ENCODE measurements around the gene NIPAL1. TPM values are rescaled to one million over a fixed set of nuclear protein-coding genes. Genes with fewer than 3 reads are reported as not detected.

NIPAL1 gene
- total RNA-seq, 1 experiment from 2014 or later: 0.84 TPM

- Histone ChIP-seq H3K27me3 (replicated peaks; ENCODE audit: insufficient read depth, low read depth, low read length, poor library complexity) (no peaks in the 10 kb centered on the region), H3K4me1 (ENCODE audit: insufficient read depth, low read length, poor library complexity, severe bottlenecking) (no peaks in the 10 kb centered on the region), H3K36me3 (ENCODE audit: insufficient read depth, low read length, poor library complexity, severe bottlenecking) (no peaks in the 10 kb centered on the region), H3K9me3 (ENCODE audit: low read depth, low read length, poor library complexity, severe bottlenecking) (no peaks in the 10 kb centered on the region), H3K27ac (ENCODE audit: low read depth, low read length, poor library complexity, severe bottlenecking) (no peak overlapping the region), H3K4me3 (ENCODE audit: low read depth, low read length, poor library complexity, severe bottlenecking) (no peak overlapping the region)
- POLR2A ChIA-PET (ENCODE audit: low non-redundant PET): no interaction called here
- CTCF ChIA-PET: no interaction called here
- DNase-seq (ENCODE audit: low spot score): no peak
- BruUV-seq (replicated peaks): no TSS peak
- no peak for TF ChIP-seq EZH2 (IDR thresholded peaks at IDR 0.05; ENCODE audit: borderline replicate concordance, low read depth, low read length, poor library complexity, severe bottlenecking)
- intact Hi-C loops (cut with micrococcal nuclease; ENCODE audit: unreplicated experiment): no loop called here
Observed at GRCh38 chr4:48069026-48069425, 52.5 kb downstream of the NIPAL1 start.

DNA sequence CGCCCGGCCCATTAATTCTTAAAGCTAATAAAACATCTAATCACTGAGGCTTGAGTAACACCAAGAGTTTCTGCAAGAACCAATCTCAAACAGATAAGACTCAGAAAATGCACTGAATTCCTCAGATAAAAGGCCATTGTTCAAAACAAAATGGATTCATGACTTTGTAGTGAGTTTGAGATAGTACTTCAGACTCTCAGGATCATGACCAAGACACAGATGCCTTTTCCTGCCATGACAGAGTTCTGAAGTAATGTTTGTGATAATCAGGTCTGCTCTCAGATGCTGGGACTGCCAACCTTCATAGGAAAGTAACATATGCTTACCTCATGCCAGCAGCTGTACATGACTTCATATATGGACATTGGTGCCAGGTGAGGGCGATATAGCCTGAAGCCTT, 54.6 kb downstream of the NIPAL1 start:
- intact Hi-C loops (cut with micrococcal nuclease; ENCODE audit: unreplicated experiment): no loop called here
- ChIA-PET CTCF (no interaction called here), POLR2A (ENCODE audit: low non-redundant PET) (no interaction called here)
- TF ChIP-seq, protein P1, sequence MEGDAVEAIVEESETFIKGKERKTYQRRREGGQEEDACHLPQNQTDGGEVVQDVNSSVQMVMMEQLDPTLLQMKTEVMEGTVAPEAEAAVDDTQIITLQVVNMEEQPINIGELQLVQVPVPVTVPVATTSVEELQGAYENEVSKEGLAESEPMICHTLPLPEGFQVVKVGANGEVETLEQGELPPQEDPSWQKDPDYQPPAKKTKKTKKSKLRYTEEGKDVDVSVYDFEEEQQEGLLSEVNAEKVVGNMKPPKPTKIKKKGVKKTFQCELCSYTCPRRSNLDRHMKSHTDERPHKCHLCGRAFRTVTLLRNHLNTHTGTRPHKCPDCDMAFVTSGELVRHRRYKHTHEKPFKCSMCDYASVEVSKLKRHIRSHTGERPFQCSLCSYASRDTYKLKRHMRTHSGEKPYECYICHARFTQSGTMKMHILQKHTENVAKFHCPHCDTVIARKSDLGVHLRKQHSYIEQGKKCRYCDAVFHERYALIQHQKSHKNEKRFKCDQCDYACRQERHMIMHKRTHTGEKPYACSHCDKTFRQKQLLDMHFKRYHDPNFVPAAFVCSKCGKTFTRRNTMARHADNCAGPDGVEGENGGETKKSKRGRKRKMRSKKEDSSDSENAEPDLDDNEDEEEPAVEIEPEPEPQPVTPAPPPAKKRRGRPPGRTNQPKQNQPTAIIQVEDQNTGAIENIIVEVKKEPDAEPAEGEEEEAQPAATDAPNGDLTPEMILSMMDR (conservative IDR thresholded peaks at IDR 0.05; ENCODE audit: low read depth, low read length): no peak
- TF ChIP-seq EZH2 (IDR thresholded peaks at IDR 0.05; ENCODE audit: borderline replicate concordance, low read depth, low read length, poor library complexity, severe bottlenecking): no peak
- no peak for DNase-seq (ENCODE audit: low spot score)
- Histone ChIP-seq H3K27me3 (replicated peaks; ENCODE audit: insufficient read depth, low read depth, low read length, poor library complexity) (no peaks in the 10 kb centered on the region), H3K27ac (ENCODE audit: low read depth, low read length, poor library complexity, severe bottlenecking) (no peak overlapping the region), H3K4me1 (ENCODE audit: insufficient read depth, low read length, poor library complexity, severe bottlenecking) (no peaks in the 10 kb centered on the region), H3K4me3 (ENCODE audit: low read depth, low read length, poor library complexity, severe bottlenecking) (no peak overlapping the region), H3K9me3 (ENCODE audit: low read depth, low read length, poor library complexity, severe bottlenecking) (no peaks in the 10 kb centered on the region), H3K36me3 (ENCODE audit: insufficient read depth, low read length, poor library complexity, severe bottlenecking) (no peaks in the 10 kb centered on the region)
- BruUV-seq (replicated peaks): no TSS peak

DNA sequence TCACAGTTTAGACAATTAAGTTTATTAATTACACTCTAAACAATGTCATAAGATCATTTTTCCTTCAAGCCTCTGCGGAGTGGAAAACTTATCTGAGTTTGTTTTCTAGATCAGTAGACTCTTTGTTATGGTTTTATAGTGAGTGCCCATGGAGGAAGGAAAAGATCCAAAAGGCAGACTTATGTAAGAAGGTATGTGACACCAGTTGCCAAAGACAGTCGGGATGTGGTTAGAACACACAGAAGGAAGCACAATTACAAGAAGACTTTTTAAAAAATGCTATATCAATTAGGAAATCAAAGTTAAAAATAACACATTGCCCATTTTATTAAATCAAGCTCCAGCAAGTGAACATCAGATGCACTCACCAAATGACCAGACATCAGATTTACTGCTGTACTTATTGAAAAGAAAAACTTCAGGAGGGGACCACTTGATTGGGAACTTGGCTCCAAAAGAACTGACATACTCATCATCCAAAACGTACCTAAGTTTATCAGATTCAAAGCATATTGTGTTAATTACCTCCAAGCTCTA, 57.1 kb downstream of the NIPAL1 start:
- no TSS peak for BruUV-seq (replicated peaks)
- CTCF ChIA-PET: no interaction called here
- TF ChIP-seq, protein P1 (conservative IDR thresholded peaks at IDR 0.05; ENCODE audit: low read depth, low read length): no peak
- no peak for TF ChIP-seq EZH2 (IDR thresholded peaks at IDR 0.05; ENCODE audit: borderline replicate concordance, low read depth, low read length, poor library complexity, severe bottlenecking)
- intact Hi-C loops (cut with micrococcal nuclease; ENCODE audit: unreplicated experiment): no loop called here
- DNase-seq (ENCODE audit: low spot score): no peak
- Histone ChIP-seq H3K4me1 (ENCODE audit: insufficient read depth, low read length, poor library complexity, severe bottlenecking) (no peaks in the 10 kb centered on the region), H3K27ac (ENCODE audit: low read depth, low read length, poor library complexity, severe bottlenecking) (no peak overlapping the region), H3K9me3 (ENCODE audit: low read depth, low read length, poor library complexity, severe bottlenecking) (no peaks in the 10 kb centered on the region), H3K27me3 (replicated peaks; ENCODE audit: insufficient read depth, low read depth, low read length, poor library complexity) (no peaks in the 10 kb centered on the region), H3K4me3 (ENCODE audit: low read depth, low read length, poor library complexity, severe bottlenecking) (no peak overlapping the region), H3K36me3 (ENCODE audit: insufficient read depth, low read length, poor library complexity, severe bottlenecking) (no peaks in the 10 kb centered on the region)
- POLR2A ChIA-PET (ENCODE audit: low non-redundant PET): no interaction called here

DNA sequence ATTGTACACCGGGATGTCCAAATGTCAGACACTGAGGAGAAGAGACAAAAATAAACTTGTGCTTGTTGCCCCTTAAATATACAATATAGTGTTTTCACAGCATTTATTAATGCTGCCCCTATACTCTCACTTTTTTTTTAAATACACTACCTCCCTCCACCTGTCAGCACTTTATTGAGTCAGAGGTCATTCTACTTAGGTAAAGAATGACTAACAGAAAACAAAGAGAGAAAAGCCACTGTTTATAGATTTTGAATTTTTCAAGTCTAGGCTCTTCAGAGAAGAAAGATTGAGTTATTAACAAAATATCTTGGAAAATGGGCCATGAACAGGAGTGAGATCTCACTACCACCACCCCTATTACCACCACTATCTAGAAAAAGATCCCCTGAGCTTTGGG, 58.1 kb downstream of the NIPAL1 start:
- intact Hi-C loops (cut with micrococcal nuclease; ENCODE audit: unreplicated experiment): no loop called here
- CTCF ChIA-PET: no interaction called here

More for the DNA sequence above, 58.1 kb downstream of the NIPAL1 start:
- TF ChIP-seq EZH2 (IDR thresholded peaks at IDR 0.05; ENCODE audit: borderline replicate concordance, low read depth, low read length, poor library complexity, severe bottlenecking): no peak
- TF ChIP-seq, protein P1 (conservative IDR thresholded peaks at IDR 0.05; ENCODE audit: low read depth, low read length): no peak
- Histone ChIP-seq H3K27me3 (replicated peaks; ENCODE audit: insufficient read depth, low read depth, low read length, poor library complexity) (no peaks in the 10 kb centered on the region), H3K4me3 (ENCODE audit: low read depth, low read length, poor library complexity, severe bottlenecking) (no peak overlapping the region), H3K27ac (ENCODE audit: low read depth, low read length, poor library complexity, severe bottlenecking) (no peak overlapping the region), H3K9me3 (ENCODE audit: low read depth, low read length, poor library complexity, severe bottlenecking) (no peaks in the 10 kb centered on the region), H3K36me3 (ENCODE audit: insufficient read depth, low read length, poor library complexity, severe bottlenecking) (no peaks in the 10 kb centered on the region), H3K4me1 (ENCODE audit: insufficient read depth, low read length, poor library complexity, severe bottlenecking) (no peaks in the 10 kb centered on the region)
- POLR2A ChIA-PET (ENCODE audit: low non-redundant PET): no interaction called here
- no peak for DNase-seq (ENCODE audit: low spot score)
- BruUV-seq (replicated peaks): no TSS peak
